Measurements from ENCODE around the gene COPZ2.

- TF ChIP-seq CTCF (conservative IDR thresholded peaks at IDR 0.05; ENCODE audit: low read length), result peak; percentile 86
- no peak for TF ChIP-seq EZH2phosphoT487 (IDR thresholded peaks at IDR 0.05; ENCODE audit: borderline replicate concordance)
These were observed 36.9 kb upstream of the COPZ2 start for GRCh38 chr17:48074322-48075081.

Measured in Loucy (cell line).